Activated CD8-positive, alpha-beta memory T cell treated with anti-CD3 and anti-CD28 coated beads for 24 hours (primary cell): ENCODE measurements around the gene ANKMY1.
A peak's percentile ranks its signal among the peaks of the same experiment; 100 is the strongest.

Source experiments
- DNase-seq: peaks from one replicate; pipeline ENCODE4 v3.0.0-alpha.2; 2020

ANKMY1 gene

DNA sequence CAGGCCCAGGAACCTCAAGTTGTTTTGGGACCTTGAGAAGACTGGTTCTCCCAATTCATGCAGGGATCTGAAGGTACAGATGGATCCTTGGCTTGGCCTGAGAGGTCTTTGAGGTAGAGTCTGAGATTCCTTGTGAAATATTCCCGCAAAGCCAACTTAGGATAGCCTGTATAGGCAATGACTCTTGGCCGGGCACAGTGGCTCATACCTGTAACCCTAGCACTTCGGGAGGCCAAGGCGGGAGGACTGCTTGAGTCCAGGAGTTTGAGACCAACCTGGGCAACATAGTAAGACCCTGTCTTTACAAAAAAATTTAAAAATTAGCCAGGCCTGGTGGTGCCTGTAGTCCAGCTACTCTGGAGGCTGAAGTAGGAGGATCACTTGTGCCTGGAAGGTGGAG, 40.4 kb downstream of the ANKMY1 start:
- DNase-seq = no peak

DNA sequence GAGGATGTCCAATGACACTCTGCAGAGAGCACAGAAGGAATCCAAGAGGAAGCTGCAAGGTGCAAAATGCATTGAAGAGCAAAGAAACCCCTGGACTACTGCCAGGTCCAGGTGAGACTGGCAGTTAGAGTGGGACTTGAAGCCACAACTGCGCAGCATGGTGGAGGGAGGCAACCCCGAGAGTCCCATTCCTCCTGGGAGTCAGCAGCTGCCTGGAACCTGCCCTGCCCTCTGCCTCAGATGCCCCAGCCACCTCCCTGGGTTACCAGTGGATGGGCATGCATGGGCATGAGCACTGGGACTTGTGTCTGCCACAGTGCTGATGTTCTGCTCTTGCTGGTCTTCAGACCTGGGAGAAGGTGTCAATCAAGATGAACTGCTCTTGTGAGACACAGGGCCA, 43.2 kb downstream of the ANKMY1 start:
- peak; percentile 49 for DNase-seq

DNA sequence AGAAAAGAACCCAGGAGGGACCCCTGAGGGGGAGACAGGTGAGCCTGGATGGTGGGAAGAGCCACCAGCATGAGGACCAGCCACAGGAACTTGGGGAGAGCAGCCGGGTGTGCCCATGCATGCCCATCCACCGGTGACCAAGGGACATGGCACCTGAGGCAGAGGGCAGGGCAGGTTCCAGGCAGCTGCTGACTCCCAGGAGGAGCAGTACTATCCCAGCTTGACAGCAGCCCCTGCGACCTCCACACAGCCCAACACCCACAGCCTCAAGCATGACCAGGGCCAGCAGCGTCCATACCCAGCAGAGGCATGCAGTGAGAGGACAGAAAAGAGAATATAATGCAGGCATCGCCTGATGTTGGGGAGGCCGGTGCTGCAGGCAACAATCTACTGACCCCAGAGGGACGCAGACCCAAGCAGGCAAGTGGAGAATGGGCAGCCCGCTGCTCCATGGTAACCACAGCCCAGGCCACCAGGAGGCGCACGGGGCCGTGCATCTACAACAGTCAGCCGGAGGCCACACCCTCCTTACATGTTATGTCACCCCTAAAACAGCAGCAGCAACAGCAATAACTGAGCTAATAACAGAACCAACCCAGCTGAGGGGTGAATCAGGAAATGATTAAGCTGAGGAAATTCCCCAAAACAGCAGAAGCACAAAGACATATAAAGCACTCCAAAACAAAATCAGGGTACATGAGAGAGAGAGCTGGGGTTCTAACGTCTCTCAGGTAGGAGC, 44.1 kb downstream of the ANKMY1 start:
- DNase-seq = peak; percentile 92

DNA sequence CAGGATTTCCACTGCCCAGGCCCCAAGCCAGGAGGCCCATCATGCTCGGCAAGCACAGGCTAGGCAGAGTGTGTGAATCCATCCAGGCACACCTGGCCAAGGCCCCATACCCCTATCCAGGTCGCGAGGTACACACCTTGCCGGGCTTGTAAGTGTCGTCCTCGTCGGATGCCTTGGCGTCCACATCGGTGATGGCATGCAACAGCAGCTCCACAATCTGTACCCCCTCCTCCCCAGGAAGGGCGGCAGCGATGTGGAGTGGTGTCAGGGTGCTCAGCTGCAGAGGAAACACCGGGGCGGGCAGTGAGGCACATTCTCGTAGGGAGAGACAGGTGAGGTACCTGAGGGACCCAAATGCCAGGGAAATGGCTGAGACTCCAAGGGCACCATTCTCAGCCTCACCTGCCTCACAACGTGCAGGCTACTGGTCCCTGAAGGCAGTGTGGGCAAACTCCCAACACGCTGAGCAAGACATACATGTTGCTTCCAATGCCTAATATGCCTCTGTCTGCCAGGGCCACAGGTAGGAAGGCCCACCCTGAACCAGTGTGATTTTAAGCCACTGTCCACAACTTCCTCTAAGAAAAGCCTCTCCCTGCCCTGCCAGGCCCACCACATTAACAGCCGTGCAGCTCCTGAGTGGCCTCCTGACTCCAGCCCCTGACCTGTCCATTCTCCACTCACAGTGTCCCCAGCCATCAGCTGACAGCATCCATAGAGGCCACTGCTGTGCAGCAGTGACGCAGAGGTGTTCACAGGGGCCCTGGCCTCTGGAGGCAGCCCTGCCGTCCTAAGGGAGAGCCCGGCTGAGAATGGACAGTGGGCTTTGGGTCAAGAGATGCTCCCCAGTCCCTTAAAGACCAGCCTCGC, 44.9 kb downstream of the ANKMY1 start:
- peak; percentile 54 for DNase-seq

DNA sequence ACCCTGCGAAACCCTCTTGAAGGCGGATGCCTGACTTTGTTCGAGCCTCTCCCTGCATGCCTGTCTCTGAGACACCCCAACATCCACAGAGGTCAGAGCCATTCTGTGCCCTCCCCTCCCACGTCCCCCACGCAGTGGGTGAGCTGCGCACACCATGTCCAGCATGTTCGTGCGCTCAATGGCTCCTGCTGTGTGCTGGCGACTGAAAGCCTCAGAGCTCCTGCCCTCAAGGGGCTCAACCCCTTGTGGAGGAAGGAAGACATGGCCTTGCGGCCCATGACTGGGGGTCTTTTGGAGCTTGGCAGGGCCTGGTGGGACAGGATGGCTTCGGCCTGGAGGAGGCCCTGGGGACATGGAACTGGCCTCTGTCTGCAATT, 45.7 kb downstream of the ANKMY1 start:
- peak; percentile 37 for DNase-seq

DNA sequence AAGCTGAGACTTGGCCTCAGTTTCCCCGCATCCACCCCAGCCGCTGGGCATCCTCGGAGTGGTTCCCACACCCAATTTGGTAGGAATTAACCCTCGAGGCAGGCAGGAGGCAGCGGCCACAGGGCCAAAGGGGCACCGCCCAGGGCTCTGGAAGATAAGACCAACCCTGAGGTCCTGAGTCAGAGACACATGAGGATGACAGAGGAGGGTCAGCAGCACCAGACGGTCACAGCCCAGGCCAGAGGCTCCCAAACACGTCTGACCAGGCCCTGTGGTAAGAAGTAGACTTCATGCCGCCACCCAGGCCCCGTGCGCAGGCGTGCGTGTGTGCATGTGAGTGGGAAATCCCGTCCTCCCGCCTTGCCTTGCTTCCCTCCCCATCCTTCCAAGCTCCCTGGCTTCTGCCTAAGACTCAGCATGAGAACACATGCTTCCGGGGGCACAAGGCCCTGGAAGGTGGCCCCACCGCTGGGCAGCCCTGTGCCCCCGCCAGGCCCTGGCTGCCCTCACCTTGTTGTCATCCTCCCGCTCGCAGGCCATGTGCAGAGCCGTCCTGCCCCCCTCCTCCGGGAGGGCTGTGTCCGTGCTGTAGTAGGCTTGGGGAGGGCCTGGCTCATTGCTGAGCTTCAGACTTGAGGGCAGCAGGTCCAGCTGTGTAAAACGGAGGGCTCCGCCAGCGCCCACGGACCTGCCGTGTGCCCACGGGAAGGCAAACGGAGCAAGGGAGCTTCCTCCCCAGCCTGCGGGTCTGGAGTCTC, 46.3 kb downstream of the ANKMY1 start:
- peak; percentile 50 for DNase-seq

DNA sequence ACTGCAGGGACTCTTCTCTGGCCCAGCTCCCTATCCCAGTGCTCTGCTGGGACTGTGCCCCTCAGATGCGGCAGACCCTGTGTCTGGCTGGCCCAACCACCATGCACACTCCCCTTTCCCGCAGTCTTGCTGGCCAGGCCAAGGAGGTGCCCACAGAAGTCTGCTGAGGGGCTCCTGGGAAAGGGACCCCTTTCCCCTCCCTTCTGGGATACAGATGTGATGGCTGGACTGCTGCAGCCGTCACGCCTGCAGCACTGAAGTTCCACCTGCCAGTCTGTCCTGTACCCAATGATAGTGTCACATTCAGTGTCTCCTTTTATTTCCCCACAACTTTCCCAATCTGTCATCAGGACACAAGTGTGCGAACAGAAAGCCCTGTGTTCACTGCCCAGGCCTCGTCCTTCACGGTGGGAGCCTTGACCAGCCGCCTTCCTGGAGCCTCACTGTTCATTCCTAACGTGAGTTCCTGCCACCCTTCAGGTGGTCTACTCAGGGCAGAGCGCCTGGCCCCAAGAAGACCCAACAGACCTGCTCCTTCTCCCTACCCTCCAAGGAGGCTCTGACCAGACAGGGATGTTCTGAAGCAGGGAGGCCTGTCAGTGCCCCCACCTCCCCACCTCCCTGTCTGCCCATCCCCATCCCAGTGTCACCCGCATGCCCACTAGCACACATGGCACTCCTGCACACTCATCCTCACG, 47.1 kb downstream of the ANKMY1 start:
- peak; percentile 38 for DNase-seq

DNA sequence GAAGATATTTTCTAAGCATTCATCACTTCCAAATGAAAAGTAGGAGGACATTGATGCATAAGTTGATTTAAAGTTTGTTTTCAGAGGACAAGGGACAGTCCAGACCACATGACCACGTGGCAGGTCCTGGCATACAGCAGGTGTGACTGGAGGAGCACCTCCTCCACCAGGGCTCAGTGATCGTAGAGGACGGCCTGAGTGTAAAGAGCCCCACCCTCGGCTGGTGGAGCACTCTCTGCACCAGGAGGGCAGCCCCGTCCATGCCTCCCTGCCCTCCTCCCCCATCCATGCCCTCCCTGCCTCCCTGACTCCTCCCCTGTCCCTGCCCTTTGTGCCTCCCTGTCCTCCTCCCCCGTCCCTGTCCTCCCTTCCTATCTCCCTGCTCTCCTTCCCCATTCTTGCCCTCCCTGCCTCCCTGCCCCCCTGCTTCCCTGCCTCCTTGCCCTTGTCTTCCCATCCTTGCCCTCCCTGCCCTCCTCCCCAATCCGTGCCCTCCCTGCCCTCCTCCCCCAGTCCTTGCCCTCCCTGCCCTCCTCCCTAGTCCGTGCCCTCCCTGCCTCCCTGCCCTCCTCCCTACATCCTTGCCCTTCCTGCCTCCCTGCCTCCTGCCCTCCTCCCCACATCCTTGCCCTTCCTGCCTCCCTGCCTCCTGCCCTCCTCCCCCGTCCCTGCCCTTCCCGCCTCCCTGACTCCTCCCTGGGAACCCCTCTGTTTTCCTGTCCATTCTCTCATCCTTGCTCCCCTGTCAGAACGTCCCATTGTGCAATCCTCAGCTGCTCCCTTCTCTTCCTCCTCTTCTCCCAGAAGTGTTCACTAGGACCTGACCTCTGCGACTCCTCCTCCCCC, 47.9 kb downstream of the ANKMY1 start:
- DNase-seq = peak; percentile 30

DNA sequence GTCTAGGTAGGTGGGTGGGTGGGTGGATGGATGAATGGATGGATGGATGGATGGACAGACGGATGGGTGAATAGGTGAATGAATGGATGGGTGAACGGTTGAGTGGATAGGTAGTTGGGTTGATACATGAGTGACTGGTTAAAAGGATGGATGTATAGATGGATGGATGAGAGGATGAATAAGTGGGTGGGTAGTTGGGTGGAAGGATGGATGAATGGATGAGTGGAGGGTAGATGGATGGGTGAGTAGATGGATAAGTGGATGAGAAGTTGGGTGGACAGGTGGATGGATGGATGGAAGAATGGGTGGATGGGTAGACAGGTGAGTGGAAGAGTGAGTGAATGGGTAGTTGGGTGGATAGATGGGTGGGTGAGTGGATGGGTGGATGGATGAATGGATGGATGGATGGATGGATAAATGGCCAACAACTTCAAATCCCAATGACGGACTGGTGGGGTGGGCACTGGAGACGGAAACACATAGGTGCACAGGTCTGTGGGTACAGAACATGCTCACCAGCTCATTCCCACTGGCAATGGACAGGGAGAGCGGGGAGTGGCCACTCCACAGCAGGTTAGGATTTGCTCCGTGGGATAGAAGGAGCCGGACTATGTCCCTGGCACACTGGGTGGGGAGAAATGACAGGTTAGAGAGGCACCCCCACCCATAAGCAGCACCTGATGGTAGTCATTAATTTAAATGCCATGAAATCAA, 48.8 kb downstream of the ANKMY1 start:
- peak; percentile 32 for DNase-seq

DNA sequence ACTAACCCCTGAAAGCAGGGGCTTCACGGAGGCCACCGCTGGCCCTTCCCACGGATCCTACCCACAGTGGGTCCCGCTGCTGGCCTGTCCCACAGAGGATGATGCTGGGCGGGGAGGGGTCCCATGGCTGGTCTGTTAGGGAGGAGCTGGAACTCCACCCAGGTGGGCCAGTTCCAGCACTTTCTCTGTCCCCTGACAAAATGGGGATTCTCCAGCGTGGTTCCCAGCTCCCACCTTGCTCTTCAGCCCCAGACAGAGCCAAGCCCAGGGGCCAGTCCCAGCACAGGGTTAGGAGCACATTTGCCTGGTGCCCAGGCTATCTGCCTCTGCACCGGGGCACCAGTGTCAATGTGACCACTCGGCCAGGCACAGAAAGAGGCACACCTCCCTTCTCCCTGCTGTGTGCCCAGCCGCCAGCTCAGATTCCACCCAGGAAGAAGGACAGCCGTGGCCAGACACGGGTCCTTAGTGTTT, 50.0 kb downstream of the ANKMY1 start:
- DNase-seq = peak; percentile 50

DNA sequence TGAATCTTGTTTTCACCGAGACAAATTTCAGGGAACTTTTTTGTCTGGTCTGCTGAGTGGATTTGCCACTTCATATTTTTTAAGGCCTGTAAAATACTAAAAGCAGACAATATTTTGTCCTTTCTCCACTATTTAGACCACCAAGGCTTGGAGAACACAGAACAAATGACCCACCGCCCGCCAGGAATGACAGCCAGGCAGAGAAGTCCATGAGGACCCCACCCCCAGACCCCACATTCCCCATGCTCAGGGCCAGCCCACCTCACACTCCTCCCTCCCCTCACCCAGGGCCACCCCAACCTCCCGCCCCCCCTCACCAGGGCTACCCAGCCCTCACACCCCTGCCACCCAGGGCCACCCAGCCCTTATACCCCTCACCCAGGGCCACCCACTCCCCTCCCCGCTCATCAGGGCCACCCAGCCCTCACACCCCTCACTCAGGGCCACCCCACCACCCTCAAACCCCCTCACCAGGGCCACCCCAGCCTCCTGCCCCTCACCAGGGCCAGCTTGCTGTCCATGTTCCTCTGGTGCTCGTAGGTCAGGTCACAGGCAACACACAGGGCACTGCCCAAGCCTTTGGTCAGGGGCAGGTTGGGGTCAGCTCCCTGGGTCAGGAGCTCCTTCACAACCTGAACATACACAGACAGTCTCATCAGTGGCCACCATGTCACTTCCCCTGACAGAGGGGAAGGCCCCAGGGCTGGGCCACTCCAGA, 50.6 kb downstream of the ANKMY1 start:
- DNase-seq = peak; percentile 11

DNA sequence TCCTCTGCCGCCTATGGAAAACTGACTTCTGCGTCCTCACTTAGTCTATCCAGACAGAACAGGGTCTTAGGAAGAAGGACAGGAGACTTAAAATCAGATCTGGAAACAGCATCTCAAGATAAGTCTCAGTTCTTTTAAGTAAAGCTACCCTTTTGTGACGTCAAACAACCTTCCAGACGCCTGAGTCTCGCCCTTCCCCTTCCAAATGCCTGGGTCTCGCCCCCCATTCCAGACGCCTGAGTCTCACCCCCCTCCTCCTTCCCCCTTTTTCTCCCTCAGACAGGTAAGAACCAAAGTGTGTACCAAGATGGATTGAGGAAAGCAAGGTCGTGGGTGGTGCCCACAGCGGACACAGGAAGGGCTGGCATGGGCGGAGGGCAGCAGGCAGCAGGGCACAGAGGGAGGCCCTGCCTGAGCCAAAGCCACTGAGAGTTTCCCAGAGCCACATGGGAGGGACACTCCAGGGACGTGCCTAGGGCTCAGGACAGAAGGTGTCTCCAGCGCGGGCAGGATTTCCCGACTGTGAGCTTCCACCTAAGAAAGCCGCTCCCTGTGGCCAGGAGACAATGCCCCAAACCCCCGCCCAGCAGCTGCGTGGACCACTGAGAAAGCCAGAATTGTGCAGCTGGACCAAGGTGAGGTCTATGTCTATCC, 51.3 kb downstream of the ANKMY1 start:
- DNase-seq = peak; percentile 26

DNA sequence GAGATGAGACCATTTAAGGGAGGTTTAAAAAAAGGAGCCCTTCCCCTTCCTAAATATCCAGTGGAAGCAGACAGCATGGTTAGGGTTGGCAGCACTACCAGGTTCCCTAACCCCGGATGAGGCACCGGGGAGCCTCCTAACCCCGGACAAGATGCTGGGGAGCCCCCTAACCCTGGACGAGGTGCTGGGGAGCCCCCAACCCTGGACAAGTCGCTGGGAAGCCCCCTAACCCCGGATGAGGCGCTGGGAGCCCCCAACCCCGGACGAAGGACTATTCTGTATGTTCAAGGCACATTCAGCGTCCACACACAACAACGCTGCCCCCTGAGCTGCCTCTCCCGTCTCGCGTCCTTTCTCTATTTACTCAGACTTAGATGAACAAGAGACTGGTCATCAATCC, 51.9 kb downstream of the ANKMY1 start:
- peak; percentile 26 for DNase-seq

DNA sequence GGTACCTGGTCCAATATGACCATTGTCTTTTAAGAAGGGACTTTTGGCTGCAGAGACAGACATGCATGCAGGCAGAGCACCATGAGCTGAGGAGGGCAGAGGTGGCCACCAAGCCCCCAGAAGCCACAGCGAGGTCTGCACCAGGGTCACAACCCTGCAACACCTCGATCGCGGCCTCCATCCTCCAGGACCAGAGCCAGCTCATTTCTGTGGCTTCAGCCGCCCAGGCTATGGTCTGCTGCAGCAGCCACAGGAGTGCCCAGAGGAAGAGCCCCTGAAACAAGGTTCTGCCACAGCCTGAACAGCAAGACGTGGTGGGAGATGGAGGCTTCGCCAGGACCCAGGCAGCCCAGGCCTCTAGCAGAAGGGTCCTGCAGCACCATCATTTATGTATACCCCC, 53.9 kb downstream of the ANKMY1 start:
- peak; percentile 17 for DNase-seq

DNA sequence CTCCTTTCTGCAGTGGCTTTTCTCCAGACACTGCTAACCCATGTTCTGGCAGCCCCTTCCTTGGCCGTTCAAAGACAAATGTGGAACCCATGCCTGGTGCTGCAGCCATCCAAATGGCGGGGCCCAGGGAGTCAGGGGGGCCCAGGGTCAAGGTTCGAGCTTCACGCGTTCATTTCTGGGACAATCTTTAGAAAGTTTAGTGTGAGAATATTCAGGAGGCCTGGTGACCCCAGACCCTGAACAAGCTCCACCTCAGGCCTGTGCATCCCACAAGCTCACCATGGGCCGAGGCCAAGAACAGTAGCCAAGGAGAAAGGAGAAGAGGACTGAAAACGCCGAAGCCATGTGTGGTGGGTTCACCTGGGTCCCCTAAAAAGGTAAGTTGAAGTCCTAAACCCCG, 54.4 kb downstream of the ANKMY1 start:
- peak; percentile 17 for DNase-seq

DNA sequence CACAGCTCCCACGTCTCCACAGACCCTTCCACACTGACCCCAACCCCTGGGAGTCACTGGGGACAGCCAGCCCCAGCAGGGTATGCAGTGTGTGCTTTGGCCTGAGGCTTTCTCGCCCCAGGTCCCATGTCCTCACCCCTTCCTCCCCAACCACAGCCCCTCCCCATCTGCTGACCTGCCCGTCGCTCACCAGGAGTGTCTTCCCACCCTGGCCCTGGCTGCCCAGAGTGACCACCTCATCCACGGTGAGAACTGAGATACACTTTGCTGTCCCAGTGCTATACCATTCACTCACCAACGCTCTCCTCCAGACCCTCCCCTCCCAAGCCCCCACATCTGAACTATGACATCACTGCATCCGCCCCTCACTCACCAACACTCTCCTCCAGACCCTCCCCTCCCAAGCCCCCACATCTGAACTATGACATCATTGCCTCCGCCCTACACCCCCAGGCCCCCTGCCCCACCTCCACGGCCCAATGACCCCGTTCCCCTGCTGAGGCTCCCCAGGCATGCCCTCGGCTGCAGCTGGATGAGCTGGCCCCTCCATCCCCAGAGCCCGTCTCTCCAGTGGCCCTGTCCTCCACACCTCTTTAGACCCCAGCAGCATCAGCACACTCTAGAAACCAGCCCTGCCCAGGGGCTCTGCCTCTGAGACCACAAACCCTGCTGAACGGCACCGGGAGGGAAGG, 55.2 kb downstream of the ANKMY1 start:
- DNase-seq = peak; percentile 42

DNA sequence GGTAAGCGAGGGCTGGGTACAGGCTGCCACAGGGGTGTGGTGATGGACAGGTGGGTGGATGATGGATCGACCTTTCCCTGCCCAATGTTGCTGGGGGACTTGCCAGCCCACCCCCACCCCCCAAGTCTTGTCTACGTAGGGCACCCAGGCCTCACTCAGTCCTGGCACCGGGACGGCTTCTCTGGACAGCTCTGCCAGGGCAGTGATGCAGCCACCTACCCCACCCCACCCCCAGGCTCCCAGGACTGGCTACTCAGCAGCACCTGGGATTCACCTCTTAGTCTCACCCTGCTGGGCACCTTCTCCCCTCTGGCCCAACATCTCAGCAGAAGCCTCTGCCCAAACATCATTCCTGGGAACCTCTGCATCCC, 55.7 kb downstream of the ANKMY1 start:
- DNase-seq = peak; percentile 43

DNA sequence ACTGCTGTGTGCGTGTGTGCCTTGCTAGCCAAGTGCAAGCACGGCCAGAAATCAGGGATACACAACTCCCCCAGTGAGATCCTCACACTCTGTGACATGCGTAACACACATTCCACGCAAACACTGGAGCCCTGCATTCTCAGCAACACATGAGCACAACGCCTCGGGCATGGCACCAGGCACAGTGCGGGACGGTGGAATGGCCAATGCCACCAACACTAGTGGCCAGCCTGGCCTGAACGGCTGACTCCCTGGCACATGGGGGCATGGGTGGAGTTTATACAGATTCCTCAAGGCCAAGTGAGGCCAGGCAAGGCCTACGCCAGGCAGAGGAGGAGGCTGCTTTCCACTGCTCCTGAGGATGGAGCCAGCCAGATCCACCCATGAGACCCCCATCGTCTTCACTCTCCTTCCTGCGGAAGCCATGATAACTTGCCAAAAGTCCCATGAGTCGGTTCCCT, 56.2 kb downstream of the ANKMY1 start:
- no peak for DNase-seq
